B cell (primary cell): ENCODE measurements around the gene SERPINF2.

Experiments used
- EZH2 ChIP-seq: IDR thresholded peaks from 2 replicates; pipeline ENCODE4 v1.6.1; 2012; ENCODE audit warnings: borderline replicate concordance, low read depth, mild to moderate bottlenecking, moderate library complexity, low read length; ENCODE audit not compliant: insufficient read depth, poor library complexity, severe bottlenecking
- TF ChIP-seq, protein P1 (sequence below): fragments of 200-600 bp; IDR thresholded peaks from one replicate; pipeline ENCODE4 v1.8.0; 2022; ENCODE audit warnings: antibody characterized with exemption, mild to moderate bottlenecking

GRCh38 chr17:1710807-1711553 is 31.7 kb upstream of the SERPINF2 start:
- TF ChIP-seq EZH2: no peak
- TF ChIP-seq, protein P1, sequence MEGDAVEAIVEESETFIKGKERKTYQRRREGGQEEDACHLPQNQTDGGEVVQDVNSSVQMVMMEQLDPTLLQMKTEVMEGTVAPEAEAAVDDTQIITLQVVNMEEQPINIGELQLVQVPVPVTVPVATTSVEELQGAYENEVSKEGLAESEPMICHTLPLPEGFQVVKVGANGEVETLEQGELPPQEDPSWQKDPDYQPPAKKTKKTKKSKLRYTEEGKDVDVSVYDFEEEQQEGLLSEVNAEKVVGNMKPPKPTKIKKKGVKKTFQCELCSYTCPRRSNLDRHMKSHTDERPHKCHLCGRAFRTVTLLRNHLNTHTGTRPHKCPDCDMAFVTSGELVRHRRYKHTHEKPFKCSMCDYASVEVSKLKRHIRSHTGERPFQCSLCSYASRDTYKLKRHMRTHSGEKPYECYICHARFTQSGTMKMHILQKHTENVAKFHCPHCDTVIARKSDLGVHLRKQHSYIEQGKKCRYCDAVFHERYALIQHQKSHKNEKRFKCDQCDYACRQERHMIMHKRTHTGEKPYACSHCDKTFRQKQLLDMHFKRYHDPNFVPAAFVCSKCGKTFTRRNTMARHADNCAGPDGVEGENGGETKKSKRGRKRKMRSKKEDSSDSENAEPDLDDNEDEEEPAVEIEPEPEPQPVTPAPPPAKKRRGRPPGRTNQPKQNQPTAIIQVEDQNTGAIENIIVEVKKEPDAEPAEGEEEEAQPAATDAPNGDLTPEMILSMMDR: no peak
